Measurements from ENCODE around the gene TUBG1.
"Not testable (repeated sequence)": the region's sequence is repeated elsewhere in the genome, so short reads cannot be mapped to it uniquely, and the experiment has no call there.

- TF ChIP-seq, protein P1, sequence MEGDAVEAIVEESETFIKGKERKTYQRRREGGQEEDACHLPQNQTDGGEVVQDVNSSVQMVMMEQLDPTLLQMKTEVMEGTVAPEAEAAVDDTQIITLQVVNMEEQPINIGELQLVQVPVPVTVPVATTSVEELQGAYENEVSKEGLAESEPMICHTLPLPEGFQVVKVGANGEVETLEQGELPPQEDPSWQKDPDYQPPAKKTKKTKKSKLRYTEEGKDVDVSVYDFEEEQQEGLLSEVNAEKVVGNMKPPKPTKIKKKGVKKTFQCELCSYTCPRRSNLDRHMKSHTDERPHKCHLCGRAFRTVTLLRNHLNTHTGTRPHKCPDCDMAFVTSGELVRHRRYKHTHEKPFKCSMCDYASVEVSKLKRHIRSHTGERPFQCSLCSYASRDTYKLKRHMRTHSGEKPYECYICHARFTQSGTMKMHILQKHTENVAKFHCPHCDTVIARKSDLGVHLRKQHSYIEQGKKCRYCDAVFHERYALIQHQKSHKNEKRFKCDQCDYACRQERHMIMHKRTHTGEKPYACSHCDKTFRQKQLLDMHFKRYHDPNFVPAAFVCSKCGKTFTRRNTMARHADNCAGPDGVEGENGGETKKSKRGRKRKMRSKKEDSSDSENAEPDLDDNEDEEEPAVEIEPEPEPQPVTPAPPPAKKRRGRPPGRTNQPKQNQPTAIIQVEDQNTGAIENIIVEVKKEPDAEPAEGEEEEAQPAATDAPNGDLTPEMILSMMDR (IDR thresholded peaks at IDR 0.05; ENCODE audit: low read depth, low read length, missing input control), result not testable (repeated sequence)
- not testable (repeated sequence) for TF ChIP-seq JUND (IDR thresholded peaks at IDR 0.05); YY1 (IDR thresholded peaks at IDR 0.05); TAF1 (conservative IDR thresholded peaks at IDR 0.05)
Measured at GRCh38 chr17:42609814-42610801, 625 bp downstream of the TUBG1 start.

Data from liver (tissue), 3 donors.